NCI-H526 (cell line): Measurements from ENCODE around the gene TPRG1L.

Experiments
- DNase-seq, 2 experiments: peaks; one replicate each; lab custom pipeline; 2025; lab: John Stamatoyannopoulos, UW

Gene TPRG1L

GRCh38 chr1:3645247-3645646 lies 20.4 kb downstream of the TPRG1L start:
- no peak for DNase-seq

DNA sequence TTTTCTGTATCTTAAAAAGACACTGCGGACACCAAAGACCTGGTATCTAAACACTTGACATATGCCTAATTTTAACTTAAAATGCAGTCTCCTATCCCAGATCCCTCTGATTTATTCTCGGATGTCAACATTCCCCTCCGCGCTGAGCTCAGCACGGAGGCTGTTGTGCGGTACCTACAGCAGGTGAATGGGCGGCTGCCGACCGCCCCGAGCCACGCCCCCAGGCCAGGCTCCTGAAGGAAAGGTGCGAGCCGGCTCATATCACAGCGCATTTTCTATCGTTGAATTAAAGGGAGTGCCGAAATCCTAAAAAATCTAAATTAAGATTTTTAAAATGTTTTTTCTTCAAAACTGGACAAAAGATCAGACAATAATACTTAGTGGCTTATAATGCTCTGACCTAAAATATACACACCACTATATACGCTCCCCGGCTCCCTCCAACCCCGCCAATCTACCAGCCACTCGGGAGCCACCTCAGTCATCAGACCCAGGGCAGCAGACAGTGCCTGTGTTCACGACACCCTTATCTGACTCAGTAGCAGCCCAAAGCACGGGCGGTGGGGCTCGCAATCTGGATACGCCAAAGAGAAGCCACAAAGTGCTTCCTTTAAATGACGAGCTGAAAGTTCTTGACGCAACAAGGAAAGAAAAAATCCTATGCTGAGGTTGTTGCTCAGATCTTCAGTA lies 21.0 kb downstream of the TPRG1L start:
- no peak for DNase-seq

GRCh38 chr1:3646596-3646995 lies 21.8 kb downstream of the TPRG1L start:
- no peak for DNase-seq

DNA sequence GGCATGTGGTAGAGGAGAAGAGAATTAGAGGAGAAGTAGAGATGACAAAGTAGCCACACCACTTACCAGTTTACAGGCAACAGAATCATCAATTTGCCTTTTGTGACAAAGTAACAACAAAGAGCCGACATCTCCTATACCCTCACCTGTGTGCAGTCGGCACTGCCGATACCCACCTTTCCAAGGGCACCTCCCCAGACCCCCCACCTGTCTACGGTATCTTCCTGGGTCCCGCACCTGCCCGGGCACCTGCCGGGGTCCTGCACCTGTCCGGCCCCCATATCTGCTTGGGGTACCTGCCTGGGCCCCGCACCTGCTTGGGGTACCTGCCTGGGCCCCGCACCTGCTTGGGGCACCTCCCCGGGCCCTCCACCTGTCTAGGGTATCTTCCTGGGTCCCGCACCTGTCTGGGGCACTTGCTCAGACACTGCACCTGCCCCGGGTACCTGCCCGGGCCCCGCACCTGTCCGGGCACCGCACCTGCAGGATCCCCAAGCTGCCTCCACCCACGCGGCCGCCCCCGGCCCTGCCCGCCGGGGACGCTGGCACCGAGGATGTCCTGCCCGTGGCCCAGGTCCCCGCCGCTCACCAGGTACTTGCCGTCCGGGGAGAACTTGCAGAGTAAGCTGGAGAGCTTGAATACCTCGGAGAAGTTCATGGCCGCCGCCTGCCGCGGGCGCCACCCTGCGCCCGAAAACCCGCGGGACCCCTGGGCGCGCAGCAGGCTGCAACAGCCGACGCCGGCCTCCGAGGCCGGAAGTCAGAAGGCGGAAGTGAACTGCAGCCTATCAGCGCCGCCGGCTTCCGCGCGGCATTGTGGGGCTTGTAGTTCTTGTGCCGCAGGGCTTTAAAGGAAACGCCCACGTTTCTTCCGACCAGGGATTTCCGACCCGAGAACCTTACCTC lies 24.8 kb downstream of the TPRG1L start, which contains the start of gene WRAP73:
TSS of gene WRAP73 (minus strand) at position 762 of the 906 bp plus-strand sequence. CDS start at position 658, 104 bp downstream.
- DNase-seq: peak; percentile 90 to 96

GRCh38 chr1:3650248-3651025 lies 25.6 kb downstream of the TPRG1L start:
- DNase-seq: no peak

GRCh38 chr1:3651026-3651929 lies 26.5 kb downstream of the TPRG1L start:
- no peak for DNase-seq

DNA sequence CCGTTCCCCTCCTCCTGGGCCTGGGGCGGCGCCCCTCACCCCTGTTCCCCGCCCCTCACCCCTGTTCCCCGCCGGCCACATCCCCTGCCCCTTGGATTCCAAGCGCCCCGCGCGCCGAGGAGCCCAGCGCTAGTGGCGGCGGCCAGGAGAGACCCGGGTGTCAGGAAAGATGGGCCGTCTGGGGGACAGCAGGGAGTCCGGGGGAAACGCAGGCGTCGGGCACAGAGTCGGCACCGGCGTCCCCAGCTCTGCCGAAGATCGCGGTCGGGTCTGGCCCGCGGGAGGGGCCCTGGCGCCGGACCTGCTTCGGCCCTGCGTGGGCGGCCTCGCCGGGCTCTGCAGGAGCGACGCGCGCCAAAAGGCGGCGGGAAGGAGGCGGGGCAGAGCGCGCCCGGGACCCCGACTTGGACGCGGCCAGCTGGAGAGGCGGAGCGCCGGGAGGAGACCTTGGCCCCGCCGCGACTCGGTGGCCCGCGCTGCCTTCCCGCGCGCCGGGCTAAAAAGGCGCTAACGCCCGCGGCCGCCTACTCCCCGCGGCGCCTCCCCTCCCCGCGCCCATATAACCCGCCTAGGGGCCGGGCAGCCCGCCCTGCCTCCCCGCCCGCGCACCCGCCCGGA lies 27.2 kb downstream of the TPRG1L start, which contains the start of gene TP73:
TSS of gene TP73 (plus strand) at position 587 of the 618 bp plus-strand sequence. CDS start 29,850 bp downstream, outside the sequence.
- DNase-seq: peak in 1 of 2 experiments; percentile 83

DNA sequence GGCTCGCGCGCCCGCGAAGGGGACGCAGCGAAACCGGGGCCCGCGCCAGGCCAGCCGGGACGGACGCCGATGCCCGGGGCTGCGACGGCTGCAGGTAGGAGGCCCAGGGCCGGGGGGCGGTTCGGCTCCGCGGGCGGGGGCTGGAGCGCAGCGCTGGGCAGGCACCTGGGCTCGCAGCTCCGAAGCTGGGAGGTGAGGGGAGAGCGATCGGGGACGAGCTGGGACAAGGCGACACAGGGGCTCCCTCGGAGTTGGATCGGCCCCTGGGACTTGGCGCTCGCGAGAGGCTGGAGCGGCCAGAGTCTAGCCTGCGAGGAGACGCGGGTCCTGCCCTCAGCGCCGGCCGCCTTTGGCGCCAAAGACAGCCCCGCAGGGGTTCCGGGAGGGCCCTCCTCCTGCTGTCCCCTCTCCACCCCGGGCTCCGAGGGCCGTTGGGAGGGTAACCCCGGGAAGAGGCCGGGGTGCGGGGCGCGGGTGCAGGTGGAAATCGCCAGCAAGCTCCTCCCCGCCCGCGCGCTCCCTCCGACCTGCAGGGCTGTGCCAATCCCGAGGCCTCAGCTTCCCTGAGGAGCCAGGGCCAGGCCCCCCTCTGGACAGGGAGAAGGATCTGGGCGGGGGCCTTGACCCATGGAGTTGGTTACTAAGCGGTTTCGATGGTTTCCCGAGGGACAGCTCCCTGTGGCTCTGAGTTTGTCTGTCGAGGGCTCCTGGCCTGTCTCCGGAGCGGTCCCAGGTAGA lies 27.9 kb downstream of the TPRG1L start:
- DNase-seq: peak; percentile 46 to 83

GRCh38 chr1:3653286-3653618 lies 28.4 kb downstream of the TPRG1L start:
- DNase-seq: peak in 1 of 2 experiments; percentile 56

GRCh38 chr1:3654549-3655281 lies 29.9 kb downstream of the TPRG1L start:
- no peak for DNase-seq

DNA sequence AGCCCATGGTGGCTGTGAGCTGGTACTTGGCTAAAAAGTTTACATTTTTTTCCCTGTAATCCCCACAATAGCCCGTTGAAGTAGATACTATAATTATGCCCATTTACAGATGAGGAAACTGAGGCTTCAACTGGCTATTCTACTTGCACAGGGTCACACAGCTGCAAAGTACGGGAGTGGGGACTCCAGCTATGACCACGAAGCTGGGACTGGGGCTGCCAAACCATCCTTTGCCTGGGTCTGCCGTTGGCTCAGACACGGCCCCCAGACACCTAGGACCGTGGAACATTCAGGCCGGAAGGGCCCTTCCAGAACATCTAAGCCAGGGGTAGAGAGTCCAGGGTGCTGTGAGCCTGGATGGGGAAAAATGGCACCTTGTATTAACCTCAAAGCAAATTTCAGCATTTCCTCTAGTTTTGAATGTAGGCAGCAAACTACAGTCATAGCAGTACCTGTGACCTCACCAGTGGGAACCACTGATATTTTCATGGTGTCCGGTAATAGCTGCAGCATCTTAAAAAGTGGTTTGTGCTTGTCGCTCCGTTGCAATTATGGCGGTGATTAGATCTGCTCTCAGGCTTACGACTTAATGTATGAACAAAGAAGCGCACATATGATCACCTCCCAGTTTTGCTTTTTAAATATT lies 31.8 kb downstream of the TPRG1L start:
- no peak for DNase-seq

DNA sequence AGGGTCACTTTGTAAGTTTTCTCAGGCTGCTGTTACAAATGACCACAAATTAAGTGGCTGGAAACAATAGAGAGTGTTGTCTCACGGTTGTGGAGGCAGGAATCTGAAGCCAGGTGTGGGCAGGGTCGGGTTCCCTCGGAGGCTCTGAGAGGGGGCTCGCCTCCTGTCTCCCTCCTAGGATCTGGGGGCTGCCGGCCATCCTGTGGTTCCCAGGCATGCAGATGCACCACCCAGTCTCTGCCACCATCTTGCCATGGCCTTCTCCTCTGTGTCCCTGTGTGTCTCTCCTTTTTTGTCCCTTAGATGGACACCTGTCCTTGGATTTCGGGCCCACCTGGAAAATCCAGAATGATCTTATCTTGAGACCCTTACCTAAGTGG lies 32.3 kb downstream of the TPRG1L start:
- no peak for DNase-seq

- DNase-seq: no peak
Observed at GRCh38 chr1:3657578-3658230, 32.9 kb downstream of the TPRG1L start.

DNA sequence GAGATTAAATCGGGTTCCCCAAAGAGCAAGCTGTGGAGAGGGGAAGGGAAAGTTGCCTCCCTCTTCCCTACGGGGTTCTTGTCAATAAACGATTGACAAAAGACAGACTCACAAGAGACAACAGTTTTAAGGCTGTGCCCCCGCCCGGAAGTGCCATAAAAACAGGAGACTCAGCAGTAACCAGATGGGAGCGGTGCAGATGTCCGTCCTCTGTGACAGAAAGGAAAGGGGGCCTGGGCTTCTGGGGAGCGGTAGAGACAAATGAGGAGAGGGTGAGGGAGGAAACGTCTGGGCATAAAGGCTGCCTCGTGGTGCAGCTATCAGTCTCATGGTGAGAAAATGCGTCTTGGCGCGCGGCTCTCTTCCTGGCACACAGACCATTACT lies 33.4 kb downstream of the TPRG1L start:
- no peak for DNase-seq

GRCh38 chr1:3659093-3659492 lies 34.3 kb downstream of the TPRG1L start:
- no peak for DNase-seq

DNA sequence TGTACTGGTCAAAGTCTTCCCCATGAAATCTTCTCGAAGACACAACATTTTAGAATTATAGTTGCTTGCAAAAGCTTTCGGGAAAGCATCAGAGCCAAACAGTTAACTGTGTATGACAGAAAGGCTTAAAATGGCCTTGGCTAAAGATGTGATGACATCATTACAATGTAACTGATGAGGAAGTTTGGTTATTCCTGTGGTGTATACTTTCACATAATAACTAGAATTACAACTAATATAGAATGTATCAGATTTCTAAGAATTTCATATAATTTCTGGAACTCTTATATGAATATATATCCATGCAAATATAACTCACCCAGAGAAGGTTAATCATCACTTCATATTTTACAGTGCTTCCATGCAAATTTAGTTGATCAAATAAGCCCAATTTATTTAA lies 35.9 kb downstream of the TPRG1L start:
- DNase-seq: no peak

- no peak for DNase-seq
Observed at GRCh38 chr1:3661631-3662030, 36.8 kb downstream of the TPRG1L start.

- DNase-seq: no peak
Observed at GRCh38 chr1:3662080-3662671, 37.4 kb downstream of the TPRG1L start.
